Omental fat pad (tissue), 4 donors: ENCODE results near the gene IL24. TPM values are rescaled to one million over a fixed set of nuclear protein-coding genes. Genes with fewer than 3 reads are reported as not detected.
"Not testable (repeated sequence)": the region's sequence is repeated elsewhere in the genome, so short reads cannot be mapped to it uniquely, and the experiment has no call there.

Experiments
- ATAC-seq: fragments of 150-250 bp; one replicate; pipeline ENCODE4 v1.9.1; 2016; ENCODE audit warnings: mild to moderate bottlenecking, moderate library complexity; ENCODE audit not compliant: low FRiP score
- DNase-seq: peaks from one replicate; pipeline ENCODE4 v3.0.0-alpha.2; 2019; ENCODE audit warnings: low spot score
- CTCF ChIP-seq, 3 donors: fragments of 450-650 bp; IDR thresholded peaks; one replicate each; pipeline ENCODE4 v1.5.1; 2016 to 2017; ENCODE audit warnings: antibody characterized with exemption in 3 of 3, mild to moderate bottlenecking in 3 of 3, moderate library complexity in 2 of 3
- total RNA-seq, 4 donors: library from RNA; depleted of rRNA; stranded (reverse); fragments of >200 nt; gene quantifications; one replicate each; pipeline ENCODE4 v1.1.0, GENCODE V29; 2016

The IL24 gene
- total RNA-seq, 4 donors from 2014 or later = 5.1 to 65.1 TPM; not detected in 2

DNA sequence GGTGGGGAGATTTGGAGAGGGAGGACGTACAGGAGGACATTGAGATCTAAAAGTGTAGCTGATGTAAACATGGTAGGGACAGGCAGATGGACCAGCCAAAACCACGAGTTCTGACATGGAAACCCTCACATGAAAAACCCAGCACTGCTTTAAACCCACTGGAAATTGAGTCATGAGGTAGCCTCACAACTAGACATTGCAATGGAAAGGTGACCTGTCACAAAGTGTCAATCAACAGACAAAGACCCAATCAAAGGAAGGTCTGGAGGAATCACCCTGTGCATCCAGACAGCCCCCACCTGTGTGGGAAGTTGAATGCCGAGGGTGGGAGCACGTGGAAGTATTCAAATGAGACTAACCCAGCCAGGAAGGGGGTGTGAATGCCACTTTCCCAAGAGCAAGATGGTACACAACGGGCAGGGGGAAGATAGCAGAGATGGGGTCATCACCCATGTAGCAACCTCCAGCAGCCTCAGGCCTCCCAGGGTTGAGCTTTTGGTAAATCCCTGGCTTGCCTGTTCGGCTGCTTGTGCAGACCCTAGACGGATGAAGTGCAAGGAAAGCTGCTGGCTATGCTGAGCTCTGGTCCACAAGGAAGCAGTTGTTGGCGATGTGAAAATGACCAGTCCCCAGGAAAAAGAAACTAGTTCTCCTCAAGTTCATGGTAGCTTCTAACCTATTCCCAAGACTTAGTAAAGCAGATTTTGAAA is 18.9 kb downstream of the IL24 start:
- ATAC-seq (no peak), DNase-seq (no peak)

DNA sequence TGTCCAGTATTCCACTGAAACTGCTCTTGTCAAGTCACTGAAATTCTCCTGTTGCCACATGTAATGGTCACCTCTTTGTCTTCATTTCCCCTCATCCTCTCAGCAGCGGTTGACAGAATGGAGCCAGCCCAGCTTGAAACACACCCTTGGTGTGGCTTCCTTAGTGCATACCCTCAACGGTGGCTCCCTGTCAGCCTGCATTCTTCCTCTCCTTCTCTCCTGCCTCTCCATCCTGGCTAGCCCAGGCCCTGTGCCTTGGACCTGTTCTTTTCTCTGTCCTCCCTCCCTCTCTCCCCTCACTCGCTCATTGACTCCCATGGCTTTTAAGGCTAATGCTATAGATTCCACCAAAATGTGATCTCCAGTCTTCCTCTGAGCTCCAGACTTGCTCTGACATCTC is 20.8 kb downstream of the IL24 start:
- TF ChIP-seq CTCF (IDR thresholded peaks at IDR 0.05) = no peak
- DNase-seq (no peak), ATAC-seq (no peak)

More for the DNA sequence above, 18.9 kb downstream of the IL24 start:
- TF ChIP-seq CTCF (IDR thresholded peaks at IDR 0.05) = no peak

DNA sequence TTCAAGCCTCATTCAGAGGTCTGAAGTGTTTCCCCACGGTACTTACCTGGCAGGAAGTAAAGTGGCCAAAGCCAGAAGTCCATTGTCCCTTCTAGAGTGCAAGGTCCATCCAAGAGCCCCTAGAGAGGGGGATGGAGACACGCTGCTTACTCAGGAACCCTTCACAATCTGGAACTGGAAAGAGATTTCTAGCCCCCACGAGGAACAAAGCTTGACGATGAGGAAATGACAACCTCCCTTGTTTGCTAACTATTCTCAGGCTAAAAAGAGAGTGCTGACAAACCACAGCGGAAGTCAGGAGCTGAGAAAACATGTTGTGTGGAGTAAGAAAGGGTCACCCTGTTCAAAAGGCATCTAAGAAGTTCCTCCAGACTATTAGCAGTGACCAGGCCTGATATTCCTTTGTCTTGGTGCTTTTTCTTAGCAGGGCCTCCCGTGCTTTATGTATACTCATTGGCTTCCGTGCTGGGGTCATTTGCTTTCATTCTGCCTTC is 24.6 kb downstream of the IL24 start, which contains the start of gene FCMR:
FCMR (minus strand) TSS at position 170 of the 494 bp plus-strand sequence; CDS start at position 83, 87 bp downstream.
- DNase-seq (no peak), ATAC-seq (no peak)
- no peak for TF ChIP-seq CTCF (IDR thresholded peaks at IDR 0.05)

- DNase-seq = no peak
- ATAC-seq = no peak
- TF ChIP-seq CTCF (IDR thresholded peaks at IDR 0.05) = no peak
Observed at GRCh38 chr1:206922524-206922923, 25.3 kb downstream of the IL24 start.

- no peak for DNase-seq
- no peak for TF ChIP-seq CTCF (IDR thresholded peaks at IDR 0.05)
- ATAC-seq = no peak
Observed at GRCh38 chr1:206923009-206923960, 26.0 kb downstream of the IL24 start.

DNA sequence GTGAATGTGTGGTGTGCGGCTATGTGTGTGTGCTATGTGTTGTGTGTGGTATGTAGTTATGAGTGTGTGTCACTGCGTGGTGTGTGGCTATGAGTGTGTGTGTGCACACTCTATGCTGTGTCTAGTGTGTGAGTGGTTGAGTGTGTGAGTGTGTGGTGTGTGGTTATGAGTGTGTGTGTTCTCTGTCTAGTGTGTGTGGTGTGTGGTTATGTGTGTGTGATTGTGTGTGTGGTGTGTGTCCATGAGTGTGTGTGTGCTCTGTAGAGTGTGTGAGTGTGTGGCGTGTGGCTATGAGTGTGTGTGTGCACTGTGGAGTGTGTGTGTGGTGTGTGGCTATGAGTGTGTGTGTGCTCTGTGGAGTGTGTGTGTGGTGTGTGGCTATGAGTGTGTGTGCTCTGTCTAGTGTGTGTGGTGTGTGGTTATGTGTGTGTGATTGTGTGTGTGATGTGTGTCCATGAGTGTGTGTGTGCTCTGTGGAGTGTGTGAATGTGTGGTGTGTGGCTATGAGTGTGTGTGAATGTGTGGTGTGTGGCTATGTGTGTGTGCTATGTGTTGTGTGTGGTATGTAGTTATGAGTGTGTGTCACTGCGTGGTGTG is 26.8 kb downstream of the IL24 start:
- not testable (repeated sequence) for ATAC-seq, DNase-seq

GRCh38 chr1:206924592-206925105 is 27.4 kb downstream of the IL24 start:
- ATAC-seq (no peak), DNase-seq (no peak)
- TF ChIP-seq CTCF (IDR thresholded peaks at IDR 0.05) = no peak
